LNCaP clone FGC (cell line): ENCODE data around the gene FBRSL1.

Experiments used
- DNase-seq: peaks from one replicate; pipeline ENCODE4 v3.0.0-alpha.2; 2011; ENCODE audit warnings: low read depth
- H3K4me3 ChIP-seq: 2 replicates; pipeline ENCODE4 v1.5.1; 2011; ENCODE audit warnings: mild to moderate bottlenecking, low read depth, low read length, control low read depth
- TF ChIP-seq, protein P1 (sequence below): IDR thresholded peaks from 2 replicates; pipeline ENCODE4 v1.5.1; 2012; ENCODE audit warnings: mild to moderate bottlenecking; ENCODE audit not compliant: control insufficient read depth, insufficient read depth; ENCODE audit errors: extremely low read depth

The FBRSL1 gene

DNA sequence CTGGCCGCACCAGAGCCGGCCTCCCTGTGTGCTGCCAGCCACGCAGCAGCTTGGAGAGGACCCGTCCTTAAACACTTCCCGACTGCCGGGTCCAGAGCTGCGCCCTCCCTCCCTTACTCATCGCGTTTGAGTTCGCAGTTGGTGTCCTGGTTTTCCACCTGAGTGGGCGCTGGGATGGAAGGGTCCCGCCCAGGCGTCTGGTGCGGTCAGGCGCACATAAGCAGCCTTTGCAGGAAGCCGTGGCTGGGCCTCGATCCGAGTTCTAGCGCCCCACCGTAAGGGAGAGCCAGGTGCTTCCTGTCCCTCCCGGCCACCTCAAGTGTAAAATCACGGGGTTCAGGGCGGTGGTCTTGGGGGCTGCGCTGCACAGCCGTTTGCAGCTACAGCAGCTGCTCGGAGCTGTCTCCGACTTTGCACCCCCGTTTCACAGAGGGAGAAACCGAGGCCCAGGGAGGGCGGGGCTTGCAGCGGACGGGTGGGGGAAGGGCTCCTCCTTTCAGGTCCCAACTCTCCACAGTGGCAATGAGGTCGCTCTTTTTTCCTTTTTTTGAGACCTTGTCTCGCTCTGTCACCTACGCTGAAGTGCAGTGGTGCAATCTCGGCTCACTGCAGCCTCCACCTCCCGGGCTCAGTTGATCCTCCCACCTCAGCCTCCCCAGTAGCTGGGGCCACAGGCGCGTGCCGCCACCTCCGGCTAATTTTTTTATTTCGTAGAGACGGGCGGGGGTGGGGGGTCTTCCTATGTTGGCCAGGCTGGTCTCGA lies 69.1 kb downstream of the FBRSL1 start:
- no peak for DNase-seq
- peak overlapping the region; percentile 81 for H3K4me3 ChIP-seq
- TF ChIP-seq, protein P1, sequence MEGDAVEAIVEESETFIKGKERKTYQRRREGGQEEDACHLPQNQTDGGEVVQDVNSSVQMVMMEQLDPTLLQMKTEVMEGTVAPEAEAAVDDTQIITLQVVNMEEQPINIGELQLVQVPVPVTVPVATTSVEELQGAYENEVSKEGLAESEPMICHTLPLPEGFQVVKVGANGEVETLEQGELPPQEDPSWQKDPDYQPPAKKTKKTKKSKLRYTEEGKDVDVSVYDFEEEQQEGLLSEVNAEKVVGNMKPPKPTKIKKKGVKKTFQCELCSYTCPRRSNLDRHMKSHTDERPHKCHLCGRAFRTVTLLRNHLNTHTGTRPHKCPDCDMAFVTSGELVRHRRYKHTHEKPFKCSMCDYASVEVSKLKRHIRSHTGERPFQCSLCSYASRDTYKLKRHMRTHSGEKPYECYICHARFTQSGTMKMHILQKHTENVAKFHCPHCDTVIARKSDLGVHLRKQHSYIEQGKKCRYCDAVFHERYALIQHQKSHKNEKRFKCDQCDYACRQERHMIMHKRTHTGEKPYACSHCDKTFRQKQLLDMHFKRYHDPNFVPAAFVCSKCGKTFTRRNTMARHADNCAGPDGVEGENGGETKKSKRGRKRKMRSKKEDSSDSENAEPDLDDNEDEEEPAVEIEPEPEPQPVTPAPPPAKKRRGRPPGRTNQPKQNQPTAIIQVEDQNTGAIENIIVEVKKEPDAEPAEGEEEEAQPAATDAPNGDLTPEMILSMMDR: no peak

DNA sequence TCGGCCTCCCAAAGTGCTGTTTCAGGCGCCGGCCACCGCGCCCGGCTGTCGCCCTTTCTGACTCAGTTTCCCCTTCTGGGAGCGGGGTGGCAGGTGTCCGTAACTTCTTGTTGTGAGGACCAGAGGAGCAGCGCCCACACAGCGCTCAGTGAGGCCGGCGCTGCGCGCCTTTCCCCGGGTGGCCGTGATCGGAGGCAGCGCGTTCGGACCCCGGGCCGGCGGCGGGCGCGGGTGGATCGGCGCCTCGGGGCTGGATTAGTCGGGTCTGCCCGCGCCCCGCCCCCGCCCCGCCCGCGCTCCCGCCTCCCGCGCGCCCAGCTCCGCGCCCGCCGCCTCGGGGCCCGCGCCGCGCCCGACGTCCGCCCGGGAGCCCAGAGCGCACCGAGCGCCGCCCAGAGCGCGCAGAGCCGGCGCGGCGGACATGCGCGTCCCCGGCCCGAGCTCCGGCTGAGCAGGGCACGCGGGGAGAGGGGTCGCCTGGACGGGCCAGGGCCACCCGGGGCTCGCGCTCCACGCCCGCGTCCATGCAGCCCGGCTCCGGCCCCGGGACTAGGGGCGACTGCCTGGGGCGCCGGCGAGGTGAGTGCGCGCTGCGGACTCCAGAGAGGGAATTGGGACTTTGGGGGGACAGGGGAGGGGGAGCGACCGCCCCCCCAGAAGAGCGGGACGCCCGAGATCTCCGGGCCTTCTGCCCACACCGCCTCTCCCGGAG lies 69.9 kb downstream of the FBRSL1 start:
- H3K4me3 ChIP-seq: peak overlapping the region; percentile 81
- TF ChIP-seq, protein P1: no peak
- DNase-seq: no peak

DNA sequence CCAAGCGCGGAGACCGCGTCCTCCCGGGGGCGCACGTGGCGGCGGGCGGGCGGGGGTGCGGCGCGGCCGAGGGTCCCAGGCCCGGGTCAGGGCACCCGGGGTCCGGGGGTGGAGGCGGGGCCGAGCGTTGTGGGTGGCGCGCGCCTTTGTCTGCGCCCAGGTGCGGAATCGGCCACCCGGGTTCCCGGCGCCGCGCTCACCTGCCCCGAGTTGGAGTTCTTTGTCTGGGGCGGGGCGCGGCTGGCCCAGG lies 70.3 kb downstream of the FBRSL1 start:
- no peak for DNase-seq
- TF ChIP-seq, protein P1: no peak
- H3K4me3 ChIP-seq: peak overlapping the region; percentile 81

DNA sequence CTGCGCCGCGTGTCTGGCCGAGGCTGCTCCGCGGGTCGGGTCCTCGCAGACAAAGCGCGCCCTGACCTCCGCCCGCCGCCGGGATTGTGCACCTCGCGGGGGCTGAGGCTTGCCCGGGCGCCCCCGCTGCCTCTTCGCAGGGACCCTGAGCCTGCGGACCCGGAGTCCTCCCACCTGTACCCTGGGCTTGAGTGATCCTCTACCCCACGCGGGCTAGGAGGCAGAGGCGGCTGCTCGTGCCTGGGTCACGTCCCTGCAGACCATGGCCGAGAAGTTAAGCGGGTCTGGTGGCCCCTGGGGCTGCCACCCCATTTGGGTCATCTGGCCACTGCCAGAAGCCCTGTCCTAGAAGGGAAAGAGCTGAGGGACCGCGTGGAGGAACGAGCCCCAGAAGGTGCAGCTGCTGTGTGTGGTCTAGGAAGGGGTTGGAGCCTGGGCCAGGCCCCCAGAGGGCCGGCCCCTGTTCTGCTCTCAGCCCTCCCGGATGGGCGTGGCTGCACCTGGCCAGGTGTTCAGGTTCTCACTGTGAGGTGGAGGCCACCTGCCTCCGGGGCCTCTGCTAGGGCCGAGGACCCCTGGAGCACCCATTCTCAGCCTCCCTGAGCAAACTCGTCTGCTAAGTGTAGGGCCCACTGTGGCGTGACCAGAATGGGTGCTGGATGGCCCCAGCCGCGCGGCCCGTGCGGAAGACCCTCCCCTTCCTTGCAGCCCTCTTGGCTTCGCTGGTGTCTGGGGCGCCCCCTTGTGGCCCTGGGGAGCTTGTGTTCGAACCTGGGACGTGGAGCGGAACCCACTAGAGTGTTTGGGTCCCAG lies 70.9 kb downstream of the FBRSL1 start:
- H3K4me3 ChIP-seq: peak overlapping the region; percentile 81
- TF ChIP-seq, protein P1: peak; percentile 94
- DNase-seq: peak; percentile 36
